ENCODE data around the gene INAFM1. TPM values are rescaled to one million over a fixed set of nuclear protein-coding genes. Genes with fewer than 3 reads are reported as not detected.
A peak's percentile ranks its signal among the peaks of the same experiment; 100 is the strongest.

Gene INAFM1
- total and polyA plus RNA-seq, 9 of the 15 experiments (the other 6 are each of a cell fraction or from before 2014, with no cell fraction given) = 0.71 to 30.9 (median 3.1) TPM

- TF ChIP-seq ZBTB40 (IDR thresholded peaks at IDR 0.05) (no peak), ZBTB40 (CRISPR knock-in tag; IDR thresholded peaks at IDR 0.05) (no peak), PML (IDR thresholded peaks at IDR 0.05; ENCODE audit: low read length) (no peak), ZNF584 (CRISPR knock-in tag; IDR thresholded peaks at IDR 0.05; ENCODE audit: low read depth) (no peak), PHF8 (IDR thresholded peaks at IDR 0.05; ENCODE audit: borderline replicate concordance, low read length) (peak; percentile 71; the same call in 1 of the 2 replicates), THAP12 (CRISPR knock-in tag; IDR thresholded peaks at IDR 0.05) (no peak), E2F3 (CRISPR knock-in tag; IDR thresholded peaks at IDR 0.05) (no peak), ETV6 (IDR thresholded peaks at IDR 0.05; ENCODE audit: borderline replicate concordance in 1 of 2, low read depth in 2 of 2, low read length in 1 of 2) (no peak), ETV6 (CRISPR knock-in tag; IDR thresholded peaks at IDR 0.05; ENCODE audit: borderline replicate concordance) (no peak), RBM25 (IDR thresholded peaks at IDR 0.05; ENCODE audit: low read depth, low read length, severe bottlenecking) (peak; percentile 38), ZNF224 (CRISPR knock-in tag; IDR thresholded peaks at IDR 0.05) (no peak), HDAC8 (tag; IDR thresholded peaks at IDR 0.05) (no peak), SIN3B (IDR thresholded peaks at IDR 0.05; ENCODE audit: low read depth) (0 out of 2 replicates have a peak, but pooled peaks have one; percentile 30), CTBP1 (IDR thresholded peaks at IDR 0.05; ENCODE audit: borderline replicate concordance) (0 out of 2 replicates have a peak, but pooled peaks have one; percentile 12), ZNF395 (CRISPR knock-in tag; IDR thresholded peaks at IDR 0.05) (no peak), FOXJ2 (tag; IDR thresholded peaks at IDR 0.05) (no peak), MCM5 (IDR thresholded peaks at IDR 0.05; ENCODE audit: low read depth) (no peak), POLR2H (tag; IDR thresholded peaks at IDR 0.05; ENCODE audit: low read depth) (no peak)
Measured at GRCh38 chr19:47230921-47231214, 43.8 kb upstream of the INAFM1 start, which contains the start of gene BBC3 (continued).

Measured in K562 (cell line).